K562 (cell line): Measurements from ENCODE around the gene HPSE2. TPM values are rescaled to one million over a fixed set of nuclear protein-coding genes. Genes with fewer than 3 reads are reported as not detected.

ENCODE experiments used
- CBX2 ChIP-seq: fragments of 200-600 bp; sonication (generic); IDR thresholded peaks from one replicate; pipeline ENCODE4 v1.6.1; 2012; ENCODE audit warnings: mild to moderate bottlenecking, low read length, inconsistent platforms; ENCODE audit not compliant: insufficient read depth, poor library complexity, severe bottlenecking
- FUS ChIP-seq: fragments of 200-400 bp; formaldehyde crosslinking; optimal IDR thresholded peaks from 2 replicates; pipeline ENCODE3; 2017; ENCODE audit warnings: low read depth, low read length
- NCOA6 ChIP-seq: fragments of 450-650 bp; IDR thresholded peaks from 2 replicates; pipeline ENCODE4 v1.6.1; 2017; ENCODE audit warnings: mild to moderate bottlenecking
- PURB ChIP-seq: sonication (generic); formaldehyde crosslinking; IDR thresholded peaks from 2 replicates; pipeline ENCODE4 v1.9.0; 2021; ENCODE audit warnings: low read depth, mild to moderate bottlenecking, missing genetic modification reagents
- ZBED1 ChIP-seq: IDR thresholded peaks from 2 replicates; pipeline ENCODE4 v1.6.1; 2014
- polyA plus RNA-seq, 8 experiments: library from polyadenylated mRNA; depleted of rRNA in 4 of 8; stranded (reverse) in 5 of 8; unstranded in 3 of 8; fragments of >200 nt; fragmentation: Nextera tagmentation in 2 of 8; fragmentation: Illumina TruSeq in 1 of 8; extraction: Ambion mirVana in 2 of 8; extraction: Trizol in 1 of 8; gene quantifications; 2 replicates each; pipeline versions ENCODE4 v1.2.1 to v1.2.3, GENCODE V29; 2011 to 2014; ENCODE audit warnings: inconsistent platforms in 1 of 8, missing spikeins in 1 of 8
- total RNA-seq, 7 experiments: library from RNA; depleted of rRNA in 6 of 7; stranded (reverse); fragments of >200 nt in 6 of 7; fragmentation: Illumina TruSeq in 2 of 7; extraction: Trizol in 2 of 7; gene quantifications; 2 replicates each; pipeline versions ENCODE4 v1.2.1 to v1.2.3, GENCODE V29; 2011 to 2021; ENCODE audit warnings: low replicate concordance in 1 of 7
- TF ChIP-seq, protein P1 (sequence below): fragments of 450-650 bp; formaldehyde crosslinking; IDR thresholded peaks from 2 replicates; pipeline ENCODE4 v1.4.0; 2020; ENCODE audit warnings: mild to moderate bottlenecking
- TF ChIP-seq, protein P2 (sequence below): fragments of 250-450 bp; sonication (Bioruptor Pico); IDR thresholded peaks from 2 replicates; pipeline ENCODE4 v1.8.0; 2021; ENCODE audit warnings: mild to moderate bottlenecking, moderate library complexity
- TF ChIP-seq, protein P3 (sequence below): fragments of 250-450 bp; sonication (Bioruptor Pico); IDR thresholded peaks from 2 replicates; pipeline ENCODE4 v1.8.0; 2021; ENCODE audit warnings: borderline replicate concordance, mild to moderate bottlenecking, moderate library complexity; ENCODE audit not compliant: poor library complexity, severe bottlenecking

HPSE2 gene
- total and polyA plus RNA-seq, 9 of the 15 experiments (the other 6 are each of a cell fraction or from before 2014, with no cell fraction given), result 0.03 to 0.10 (median 0.04) TPM; not detected in 2

DNA sequence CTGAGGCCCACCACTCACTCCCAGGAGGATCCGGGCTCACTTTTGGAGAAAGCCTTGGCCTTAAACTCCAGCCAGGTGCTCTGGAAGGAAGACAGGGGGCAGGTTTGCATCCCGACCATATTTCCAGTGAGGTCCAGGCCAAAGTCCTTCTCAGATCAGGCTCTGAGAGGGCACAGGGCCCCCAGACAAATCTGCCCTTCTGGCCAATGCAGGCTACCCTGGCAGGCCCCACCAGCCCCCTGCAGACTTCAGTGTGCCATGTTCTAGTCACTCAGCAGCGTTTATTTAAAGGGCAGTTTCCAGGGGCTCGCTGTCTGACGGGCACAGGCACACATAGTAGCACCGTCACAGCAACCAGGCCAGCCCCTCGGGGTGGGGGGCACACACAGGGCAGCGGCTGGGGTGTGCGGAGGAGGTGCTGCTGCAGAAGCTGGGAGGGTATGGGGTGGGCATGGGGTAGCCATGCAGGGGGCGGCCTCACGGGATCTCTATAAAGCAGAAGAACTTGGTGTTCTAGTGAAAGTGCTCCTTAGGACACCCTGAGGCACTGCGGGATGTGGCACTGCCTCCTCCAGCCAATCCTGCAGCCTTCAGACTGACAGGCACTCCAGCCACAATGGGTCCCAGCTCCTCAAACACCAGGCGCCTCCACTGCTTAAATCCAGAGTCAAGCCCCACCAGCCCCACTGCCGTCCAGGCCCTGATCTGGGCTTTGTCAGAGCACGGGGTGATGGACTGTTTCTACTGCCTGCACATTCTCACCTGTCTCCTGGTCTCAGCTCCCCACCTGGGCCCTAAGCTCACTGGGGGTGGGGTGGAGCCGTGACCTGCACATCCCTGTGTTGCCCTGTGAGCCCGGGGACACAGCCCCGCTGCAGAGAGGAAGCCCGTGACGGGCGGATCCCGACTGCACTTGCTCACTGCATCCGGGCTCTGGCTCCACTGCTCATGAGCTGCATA, 811.1 kb downstream of the HPSE2 start (continued):
- TF ChIP-seq, protein P1, sequence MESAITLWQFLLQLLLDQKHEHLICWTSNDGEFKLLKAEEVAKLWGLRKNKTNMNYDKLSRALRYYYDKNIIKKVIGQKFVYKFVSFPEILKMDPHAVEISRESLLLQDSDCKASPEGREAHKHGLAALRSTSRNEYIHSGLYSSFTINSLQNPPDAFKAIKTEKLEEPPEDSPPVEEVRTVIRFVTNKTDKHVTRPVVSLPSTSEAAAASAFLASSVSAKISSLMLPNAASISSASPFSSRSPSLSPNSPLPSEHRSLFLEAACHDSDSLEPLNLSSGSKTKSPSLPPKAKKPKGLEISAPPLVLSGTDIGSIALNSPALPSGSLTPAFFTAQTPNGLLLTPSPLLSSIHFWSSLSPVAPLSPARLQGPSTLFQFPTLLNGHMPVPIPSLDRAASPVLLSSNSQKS (CRISPR knock-in tag), result no peak
- TF ChIP-seq, protein P2, sequence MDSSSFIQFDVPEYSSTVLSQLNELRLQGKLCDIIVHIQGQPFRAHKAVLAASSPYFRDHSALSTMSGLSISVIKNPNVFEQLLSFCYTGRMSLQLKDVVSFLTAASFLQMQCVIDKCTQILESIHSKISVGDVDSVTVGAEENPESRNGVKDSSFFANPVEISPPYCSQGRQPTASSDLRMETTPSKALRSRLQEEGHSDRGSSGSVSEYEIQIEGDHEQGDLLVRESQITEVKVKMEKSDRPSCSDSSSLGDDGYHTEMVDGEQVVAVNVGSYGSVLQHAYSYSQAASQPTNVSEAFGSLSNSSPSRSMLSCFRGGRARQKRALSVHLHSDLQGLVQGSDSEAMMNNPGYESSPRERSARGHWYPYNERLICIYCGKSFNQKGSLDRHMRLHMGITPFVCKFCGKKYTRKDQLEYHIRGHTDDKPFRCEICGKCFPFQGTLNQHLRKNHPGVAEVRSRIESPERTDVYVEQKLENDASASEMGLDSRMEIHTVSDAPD (CRISPR knock-in tag), result no peak
- TF ChIP-seq ZBED1 (no peak), PURB (CRISPR knock-in tag) (no peak), FUS (no peak), NCOA6 (no peak), CBX2 (no peak)
- TF ChIP-seq, protein P3, sequence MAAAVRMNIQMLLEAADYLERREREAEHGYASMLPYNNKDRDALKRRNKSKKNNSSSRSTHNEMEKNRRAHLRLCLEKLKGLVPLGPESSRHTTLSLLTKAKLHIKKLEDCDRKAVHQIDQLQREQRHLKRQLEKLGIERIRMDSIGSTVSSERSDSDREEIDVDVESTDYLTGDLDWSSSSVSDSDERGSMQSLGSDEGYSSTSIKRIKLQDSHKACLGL (CRISPR knock-in tag), result no peak
